ENCODE results near the gene C2orf68. TPM values are rescaled to one million over a fixed set of nuclear protein-coding genes. Genes with fewer than 3 reads are reported as not detected.
"Not testable (repeated sequence)": the region's sequence is repeated elsewhere in the genome, so short reads cannot be mapped to it uniquely, and the experiment has no call there.

Gene C2orf68
- total and polyA plus RNA-seq, 2 donors (not counting 1 experiment from before 2014, with no cell fraction given) = 15.4 to 26.1 TPM

- Histone ChIP-seq H3K36me3 (ENCODE audit: control insufficient read depth, insufficient read depth, low read length) (peaks cover 9% of the 10 kb centered on the region), H3K27ac (ENCODE audit: insufficient read depth, low read length) (peak overlapping the region; percentile 86), H3K4me3 (replicated peaks in 1 of 4; ENCODE audit: control extremely low read depth in 1 of 4, insufficient read depth in 1 of 4, low read depth in 3 of 4, low read length in 4 of 4) (peak overlapping the region in 1 of 4 experiments; percentile 28), H3K9ac (ENCODE audit: insufficient read depth, low read length) (no peak overlapping the region), H4K20me1 (ENCODE audit: control insufficient read depth, extremely low read depth, insufficient read depth, low read length) (no peaks in the 10 kb centered on the region), H3K4me2 (ENCODE audit: extremely low read depth, insufficient read depth, low read length) (peak overlapping the region; percentile 59), H3K27me3 (ENCODE audit: control insufficient read depth, insufficient read depth, low read length) (no peaks in the 10 kb centered on the region), H3K79me2 (ENCODE audit: control insufficient read depth, insufficient read depth, low read length) (peaks cover 7% of the 10 kb centered on the region), H3K9me3 (ENCODE audit: control insufficient read depth, insufficient read depth, low read depth, low read length) (no peaks in the 10 kb centered on the region), H2AFZ (ENCODE audit: low read length) (no peak overlapping the region), H3K4me1 (ENCODE audit: control insufficient read depth, extremely low read depth, insufficient read depth, low read length) (peaks cover 28% of the 10 kb centered on the region)
- DNase-seq (ENCODE audit: low read depth in 2 of 2) = peak; percentile 85 to 97
- TF ChIP-seq EZH2 (IDR thresholded peaks at IDR 0.05; ENCODE audit: low read length, missing control alignments) = no peak
- TF ChIP-seq, protein P1, sequence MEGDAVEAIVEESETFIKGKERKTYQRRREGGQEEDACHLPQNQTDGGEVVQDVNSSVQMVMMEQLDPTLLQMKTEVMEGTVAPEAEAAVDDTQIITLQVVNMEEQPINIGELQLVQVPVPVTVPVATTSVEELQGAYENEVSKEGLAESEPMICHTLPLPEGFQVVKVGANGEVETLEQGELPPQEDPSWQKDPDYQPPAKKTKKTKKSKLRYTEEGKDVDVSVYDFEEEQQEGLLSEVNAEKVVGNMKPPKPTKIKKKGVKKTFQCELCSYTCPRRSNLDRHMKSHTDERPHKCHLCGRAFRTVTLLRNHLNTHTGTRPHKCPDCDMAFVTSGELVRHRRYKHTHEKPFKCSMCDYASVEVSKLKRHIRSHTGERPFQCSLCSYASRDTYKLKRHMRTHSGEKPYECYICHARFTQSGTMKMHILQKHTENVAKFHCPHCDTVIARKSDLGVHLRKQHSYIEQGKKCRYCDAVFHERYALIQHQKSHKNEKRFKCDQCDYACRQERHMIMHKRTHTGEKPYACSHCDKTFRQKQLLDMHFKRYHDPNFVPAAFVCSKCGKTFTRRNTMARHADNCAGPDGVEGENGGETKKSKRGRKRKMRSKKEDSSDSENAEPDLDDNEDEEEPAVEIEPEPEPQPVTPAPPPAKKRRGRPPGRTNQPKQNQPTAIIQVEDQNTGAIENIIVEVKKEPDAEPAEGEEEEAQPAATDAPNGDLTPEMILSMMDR (conservative IDR thresholded peaks at IDR 0.05 in 1 of 2, IDR thresholded peaks at IDR 0.05 in 1 of 2; ENCODE audit: low read depth in 1 of 2, low read length in 2 of 2) = no peak
Measured at GRCh38 chr2:85605406-85606115, 6.3 kb downstream of the C2orf68 start.

DNA sequence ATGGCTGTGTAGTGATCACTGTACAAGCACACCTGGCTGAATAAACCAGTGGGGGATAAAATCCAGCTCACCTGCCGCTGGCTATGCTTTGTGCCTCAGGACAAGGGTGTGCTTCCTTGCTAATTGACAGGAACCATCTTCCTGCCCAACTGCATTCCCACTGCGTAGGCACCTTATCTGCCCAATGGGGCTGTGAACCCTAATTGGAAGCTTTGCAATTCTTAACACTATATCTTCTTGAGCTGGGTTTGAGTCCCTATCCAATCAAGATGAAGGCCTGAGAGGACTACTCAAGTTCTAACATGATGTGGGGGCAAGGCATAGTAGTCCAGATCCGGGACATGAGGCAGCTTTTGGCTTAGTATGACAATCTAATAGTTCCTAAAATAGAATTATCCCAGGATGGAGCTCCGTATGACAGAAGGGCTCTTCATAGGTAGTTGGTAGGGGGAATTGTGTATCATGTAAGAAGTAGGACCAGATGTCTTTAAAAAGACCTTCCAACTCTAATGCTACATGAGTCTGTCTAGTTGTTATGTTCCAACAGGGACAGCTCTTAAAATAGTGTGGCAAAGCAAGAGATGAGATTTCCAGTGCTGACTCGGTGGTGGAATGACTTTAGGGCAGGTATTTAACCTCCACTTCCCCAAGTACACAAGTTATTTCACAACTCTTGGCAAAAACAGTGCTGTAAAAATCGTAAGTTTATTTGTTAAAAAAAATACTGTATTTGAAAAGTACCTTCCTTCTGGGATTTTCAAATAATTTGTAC is 7.1 kb downstream of the C2orf68 start:
- TF ChIP-seq, protein P1 (conservative IDR thresholded peaks at IDR 0.05 in 1 of 2, IDR thresholded peaks at IDR 0.05 in 1 of 2; ENCODE audit: low read depth in 1 of 2, low read length in 2 of 2) = no peak
- no peak for TF ChIP-seq EZH2 (IDR thresholded peaks at IDR 0.05; ENCODE audit: low read length, missing control alignments)
- H3K9me3 ChIP-seq (ENCODE audit: control insufficient read depth, insufficient read depth, low read depth, low read length) = no peaks in the 10 kb centered on the region
- peak overlapping the region; percentile 11 for H3K4me2 ChIP-seq (ENCODE audit: extremely low read depth, insufficient read depth, low read length)
- H2AFZ ChIP-seq (ENCODE audit: low read length) = no peak overlapping the region
- no peaks in the 10 kb centered on the region for H4K20me1 ChIP-seq (ENCODE audit: control insufficient read depth, extremely low read depth, insufficient read depth, low read length)
- no peak overlapping the region for H3K9ac ChIP-seq (ENCODE audit: insufficient read depth, low read length)
- peak overlapping the region in 1 of 4 experiments; percentile 15 for H3K4me3 ChIP-seq (replicated peaks in 1 of 4; ENCODE audit: control extremely low read depth in 1 of 4, insufficient read depth in 1 of 4, low read depth in 3 of 4, low read length in 4 of 4)
- peak overlapping the region; percentile 86 for H3K27ac ChIP-seq (ENCODE audit: insufficient read depth, low read length)
- peaks cover 10% of the 10 kb centered on the region for H3K36me3 ChIP-seq (ENCODE audit: control insufficient read depth, insufficient read depth, low read length)
- no peaks in the 10 kb centered on the region for H3K27me3 ChIP-seq (ENCODE audit: control insufficient read depth, insufficient read depth, low read length)
- H3K4me1 ChIP-seq (ENCODE audit: control insufficient read depth, extremely low read depth, insufficient read depth, low read length) = peaks cover 28% of the 10 kb centered on the region
- H3K79me2 ChIP-seq (ENCODE audit: control insufficient read depth, insufficient read depth, low read length) = peaks cover 7% of the 10 kb centered on the region
- peak in 1 of 2 donors; percentile 19 for DNase-seq (ENCODE audit: low read depth in 2 of 2)

- Histone ChIP-seq H3K4me3 (replicated peaks in 1 of 4; ENCODE audit: control extremely low read depth in 1 of 4, insufficient read depth in 1 of 4, low read depth in 3 of 4, low read length in 4 of 4) (peak overlapping the region in 2 of 4 experiments; percentile 2 to 85), H3K36me3 (ENCODE audit: control insufficient read depth, insufficient read depth, low read length) (peaks cover 11% of the 10 kb centered on the region), H3K4me1 (ENCODE audit: control insufficient read depth, extremely low read depth, insufficient read depth, low read length) (peaks cover 28% of the 10 kb centered on the region), H3K4me2 (ENCODE audit: extremely low read depth, insufficient read depth, low read length) (peak overlapping the region; percentile 76)
- not testable (repeated sequence) for H3K27me3 ChIP-seq (ENCODE audit: control insufficient read depth, insufficient read depth, low read length); H3K9me3 ChIP-seq (ENCODE audit: control insufficient read depth, insufficient read depth, low read depth, low read length); DNase-seq (ENCODE audit: low read depth in 2 of 2); H3K79me2 ChIP-seq (ENCODE audit: control insufficient read depth, insufficient read depth, low read length); H3K27ac ChIP-seq (ENCODE audit: insufficient read depth, low read length); H3K9ac ChIP-seq (ENCODE audit: insufficient read depth, low read length); H4K20me1 ChIP-seq (ENCODE audit: control insufficient read depth, extremely low read depth, insufficient read depth, low read length); H2AFZ ChIP-seq (ENCODE audit: low read length)
Measured at GRCh38 chr2:85604133-85604444, 7.8 kb downstream of the C2orf68 start.
